Hepatocyte (in vitro differentiated cells): Measurements from ENCODE around the gene HDGFL2.

Experiments used
- EZH2phosphoT487 ChIP-seq: fragments of 200-600 bp; sonication (generic); IDR thresholded peaks from one replicate; pipeline ENCODE4 v1.6.1; 2018; ENCODE audit warnings: antibody characterized with exemption, mild to moderate bottlenecking, low read depth, moderate library complexity; ENCODE audit not compliant: unreplicated experiment, severe bottlenecking
- TF ChIP-seq, protein P1 (sequence below): fragments of 200-600 bp; sonication (generic); IDR thresholded peaks from 2 replicates; pipeline ENCODE4 v1.5.1; 2016; ENCODE audit warnings: antibody characterized with exemption, mild to moderate bottlenecking; ENCODE audit not compliant: poor library complexity

DNA sequence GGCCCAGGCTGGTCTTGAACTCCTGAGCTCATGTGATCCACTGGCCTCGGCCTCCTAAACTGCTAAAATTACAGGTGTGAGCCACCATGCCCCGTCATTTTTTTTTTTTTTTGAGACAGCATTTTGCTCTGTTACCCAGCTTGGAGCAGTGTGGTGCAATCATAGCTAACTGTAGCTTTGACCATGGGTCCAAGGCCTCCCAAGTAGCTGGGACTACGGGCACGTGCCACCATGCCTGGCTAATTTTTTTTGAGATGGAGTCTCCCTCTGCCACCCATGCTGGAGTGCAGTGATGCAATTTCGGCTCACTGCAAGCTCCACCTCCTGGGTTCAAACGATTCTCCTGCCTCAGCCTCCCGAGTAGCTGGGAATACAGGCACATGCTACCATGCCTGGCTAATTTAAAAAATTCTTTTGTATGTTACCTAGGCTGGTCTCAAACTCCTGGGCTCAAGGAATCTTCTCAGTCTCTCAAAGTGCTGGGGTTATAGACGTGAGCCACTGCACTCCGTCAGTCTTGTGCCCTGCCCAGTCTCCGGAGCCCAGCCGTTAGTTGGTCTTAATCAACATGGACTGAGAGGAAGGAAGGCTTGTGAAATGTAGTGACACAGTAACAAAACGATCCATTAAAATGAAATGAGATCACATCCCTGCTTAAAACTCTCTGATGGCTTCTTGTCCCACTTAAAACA is 69.2 kb downstream of the HDGFL2 start:
- TF ChIP-seq, protein P1, sequence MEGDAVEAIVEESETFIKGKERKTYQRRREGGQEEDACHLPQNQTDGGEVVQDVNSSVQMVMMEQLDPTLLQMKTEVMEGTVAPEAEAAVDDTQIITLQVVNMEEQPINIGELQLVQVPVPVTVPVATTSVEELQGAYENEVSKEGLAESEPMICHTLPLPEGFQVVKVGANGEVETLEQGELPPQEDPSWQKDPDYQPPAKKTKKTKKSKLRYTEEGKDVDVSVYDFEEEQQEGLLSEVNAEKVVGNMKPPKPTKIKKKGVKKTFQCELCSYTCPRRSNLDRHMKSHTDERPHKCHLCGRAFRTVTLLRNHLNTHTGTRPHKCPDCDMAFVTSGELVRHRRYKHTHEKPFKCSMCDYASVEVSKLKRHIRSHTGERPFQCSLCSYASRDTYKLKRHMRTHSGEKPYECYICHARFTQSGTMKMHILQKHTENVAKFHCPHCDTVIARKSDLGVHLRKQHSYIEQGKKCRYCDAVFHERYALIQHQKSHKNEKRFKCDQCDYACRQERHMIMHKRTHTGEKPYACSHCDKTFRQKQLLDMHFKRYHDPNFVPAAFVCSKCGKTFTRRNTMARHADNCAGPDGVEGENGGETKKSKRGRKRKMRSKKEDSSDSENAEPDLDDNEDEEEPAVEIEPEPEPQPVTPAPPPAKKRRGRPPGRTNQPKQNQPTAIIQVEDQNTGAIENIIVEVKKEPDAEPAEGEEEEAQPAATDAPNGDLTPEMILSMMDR = no peak
- TF ChIP-seq EZH2phosphoT487 = no peak
